22Rv1 (cell line): Measurements from ENCODE around the gene SAE1.
A peak's percentile ranks its signal among the peaks of the same experiment; 100 is the strongest.

ENCODE experiments used
- H3K27ac ChIP-seq: fragments of 450-650 bp; 2 replicates; pipeline ENCODE4 v1.5.1; 2017
- CTCF ChIP-seq: fragments of 450-650 bp; IDR thresholded peaks from 2 replicates; pipeline ENCODE4 v1.5.1; 2017; ENCODE audit warnings: mild to moderate bottlenecking
- ZFX ChIP-seq: fragments of 450-650 bp; IDR thresholded peaks from 2 replicates; pipeline ENCODE4 v1.6.1; 2017; ENCODE audit warnings: antibody characterized with exemption, borderline replicate concordance

SAE1 gene

GRCh38 chr19:47111682-47112165, 18.9 kb upstream of the SAE1 start:
- H3K27ac ChIP-seq = peak overlapping the region; percentile 100
- TF ChIP-seq ZFX (no peak), CTCF (no peak)

- peak overlapping the region; percentile 100 for H3K27ac ChIP-seq
- TF ChIP-seq CTCF = 0 out of 2 replicates have a peak, but pooled peaks have one; percentile 6
- 0 out of 2 replicates have a peak, but pooled peaks have one; percentile 24 for TF ChIP-seq ZFX
Observed at GRCh38 chr19:47112166-47112996, 18.3 kb upstream of the SAE1 start.

GRCh38 chr19:47112997-47113849, 17.4 kb upstream of the SAE1 start, which contains the start of gene ZC3H4:
TSS of gene ZC3H4 (minus strand) at chr19:47113776. CDS start at chr19:47112584, 1,192 bp downstream.
- peak within 1 kb of the TSS; percentile 100 for H3K27ac ChIP-seq
- TF ChIP-seq ZFX (no peak), CTCF (no peak)

- H3K27ac ChIP-seq = peak overlapping the region; percentile 100
- TF ChIP-seq CTCF (no peak), ZFX (no peak)
Observed at GRCh38 chr19:47113850-47114651, 16.6 kb upstream of the SAE1 start.

DNA sequence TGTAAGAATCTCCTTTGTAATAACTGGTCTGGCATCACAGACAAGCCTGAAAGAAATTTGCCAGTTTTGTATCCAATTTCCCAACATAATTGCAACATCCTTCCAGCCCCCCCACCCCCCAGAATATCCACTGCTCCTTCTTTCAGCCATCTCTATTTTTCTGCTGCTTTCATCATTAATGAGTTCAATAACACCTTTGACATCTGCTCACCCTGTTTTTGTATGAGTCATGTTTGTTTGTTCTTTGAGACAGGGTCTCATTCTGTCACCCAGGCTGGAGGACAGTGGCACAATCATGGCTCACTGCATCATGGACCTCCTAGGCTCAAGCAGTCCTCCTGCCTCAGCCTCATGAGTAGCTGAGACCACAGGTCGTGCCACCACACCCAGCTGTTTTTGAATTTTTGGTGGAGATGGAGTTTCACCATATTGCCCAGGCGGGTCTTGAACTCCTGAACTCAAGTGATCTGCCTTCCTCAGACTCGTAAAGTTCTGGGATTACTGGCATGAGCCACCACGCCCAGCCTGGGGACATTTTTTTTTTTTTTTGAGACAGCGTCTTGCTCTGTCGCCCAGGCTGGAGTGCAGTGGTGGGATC, 10.1 kb upstream of the SAE1 start:
- H3K27ac ChIP-seq = no peak overlapping the region
- TF ChIP-seq CTCF (no peak), ZFX (no peak)
